Tongue (tissue), 2 donors: Measurements from ENCODE around the gene STARD4. TPM values are rescaled to one million over a fixed set of nuclear protein-coding genes. Genes with fewer than 3 reads are reported as not detected.

Experiments
- DNase-seq: peaks from one replicate; pipeline ENCODE4 v3.0.0-alpha.2; 2015
- total RNA-seq: library from RNA; depleted of rRNA; stranded (reverse); fragments of >200 nt; gene quantifications from one replicate; pipeline ENCODE4 v1.2.3, GENCODE V29; 2014

Gene STARD4, protein sequence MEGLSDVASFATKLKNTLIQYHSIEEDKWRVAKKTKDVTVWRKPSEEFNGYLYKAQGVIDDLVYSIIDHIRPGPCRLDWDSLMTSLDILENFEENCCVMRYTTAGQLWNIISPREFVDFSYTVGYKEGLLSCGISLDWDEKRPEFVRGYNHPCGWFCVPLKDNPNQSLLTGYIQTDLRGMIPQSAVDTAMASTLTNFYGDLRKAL
- 21.6 TPM for total RNA-seq

DNA sequence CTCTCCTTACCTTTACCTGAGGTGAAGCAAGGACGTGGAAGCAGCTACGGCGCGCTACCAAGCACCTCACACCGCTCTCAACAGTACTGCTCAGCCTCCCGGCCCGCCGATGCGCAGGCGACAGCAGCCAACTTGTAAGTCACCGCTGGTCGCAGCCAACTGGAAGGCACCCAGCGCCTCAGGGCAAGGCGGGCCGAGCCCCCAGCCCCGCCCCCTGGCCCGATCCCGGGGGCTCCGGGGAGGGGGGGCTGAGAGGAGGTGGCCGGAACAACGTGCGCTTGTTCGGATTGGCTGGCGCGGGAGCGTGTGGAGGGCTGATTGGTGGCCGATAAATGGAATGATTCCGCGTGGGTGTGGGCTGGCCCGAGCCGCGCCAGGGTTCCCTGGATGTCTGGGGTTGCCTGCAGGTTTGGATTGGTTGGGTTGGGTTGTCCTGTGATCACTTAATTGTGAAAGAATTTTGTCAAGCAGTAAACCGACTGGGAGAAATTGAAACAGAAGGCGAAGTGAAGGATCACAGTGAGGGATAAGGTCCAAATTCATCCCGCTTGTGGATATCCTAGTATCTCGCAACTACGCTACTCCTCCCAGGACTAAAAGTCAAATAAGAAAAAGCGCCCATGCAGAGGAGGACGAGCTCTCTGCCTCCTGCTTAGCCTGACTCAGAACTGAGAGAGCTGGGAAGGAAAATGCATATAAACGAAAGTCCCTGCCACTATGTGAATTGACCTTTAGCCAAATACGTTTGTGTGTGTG lies at the start of gene STARD4:
TSS of gene STARD4 (minus strand) at position 161 of the 756 bp plus-strand sequence. CDS start 5,102 bp downstream, outside the sequence.
- DNase-seq = peak; percentile 98

DNA sequence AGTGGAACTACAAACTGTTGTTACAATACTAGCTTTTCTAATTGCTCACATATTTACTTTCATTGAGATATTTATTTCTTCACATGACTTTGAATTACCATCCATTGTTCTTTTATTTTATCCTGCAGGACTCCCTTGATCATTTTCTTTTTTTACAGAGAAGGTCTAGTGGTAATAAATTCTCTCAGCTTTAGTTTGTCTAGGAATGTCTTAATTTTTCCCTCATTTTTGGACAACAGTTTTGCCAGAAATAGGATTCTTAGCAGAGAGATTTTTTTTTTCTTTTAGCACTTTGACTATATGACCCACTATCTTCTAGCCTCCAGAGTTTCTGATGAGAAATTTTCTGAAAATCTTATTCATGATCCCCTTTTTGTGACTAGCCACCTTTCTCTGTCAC lies 47.3 kb upstream of the STARD4 start:
- DNase-seq = no peak

DNA sequence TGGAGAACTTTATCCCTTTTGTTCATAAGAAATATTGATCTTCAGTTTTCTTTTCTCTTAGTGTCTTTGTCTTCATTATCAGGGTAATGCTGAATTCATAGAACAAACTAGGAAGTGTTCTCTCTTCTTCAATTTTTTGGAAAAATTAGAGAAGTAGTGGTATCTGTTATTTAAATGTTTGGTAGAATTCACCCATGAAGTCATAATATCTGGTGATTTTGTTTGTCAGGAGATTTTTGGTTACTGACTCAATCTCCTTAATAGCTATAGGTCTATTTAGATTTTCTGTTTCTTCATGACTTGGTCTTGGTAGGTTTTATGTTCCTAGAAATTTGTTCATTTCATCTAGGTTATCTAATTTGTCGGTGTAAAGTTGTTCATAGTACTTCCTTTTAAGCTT lies 45.4 kb upstream of the STARD4 start:
- no peak for DNase-seq

DNA sequence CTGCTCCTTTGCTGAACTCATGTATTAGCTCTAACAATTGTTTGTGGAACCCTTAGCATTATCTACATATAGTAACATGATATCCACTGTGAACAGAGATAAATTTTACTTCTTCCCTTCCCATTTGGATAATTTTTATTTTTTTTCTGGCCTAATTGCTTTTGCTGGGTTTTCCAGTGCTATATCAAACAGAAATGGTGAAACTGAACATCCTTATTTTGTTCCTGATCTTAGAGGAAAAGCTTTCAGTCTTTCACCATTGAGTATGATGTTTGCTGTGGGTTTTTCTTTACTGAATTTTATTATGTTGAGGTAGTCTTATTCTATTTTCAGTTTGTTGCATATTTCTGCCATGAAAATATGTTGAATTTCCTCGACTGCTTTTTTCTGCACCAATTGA lies 44.8 kb upstream of the STARD4 start:
- no peak for DNase-seq

DNA sequence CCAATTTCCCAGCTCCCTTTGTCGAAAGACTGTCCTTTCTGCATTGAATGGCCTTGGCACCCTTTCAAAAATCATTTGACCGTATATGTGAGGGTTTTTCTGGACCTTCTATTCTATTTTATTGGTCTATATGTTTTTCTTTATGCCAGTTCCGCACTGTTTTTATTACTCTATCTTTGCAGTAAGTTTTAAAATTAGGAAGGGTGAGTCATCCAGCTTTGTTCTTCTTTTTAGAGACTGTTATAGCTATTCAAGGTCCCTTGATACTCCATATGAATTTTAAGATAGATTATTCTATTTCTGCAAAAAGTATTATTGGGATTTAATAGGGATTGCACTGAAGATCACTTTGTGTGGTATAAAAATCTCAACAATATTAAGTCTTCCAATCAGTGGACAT lies 44.2 kb upstream of the STARD4 start:
- DNase-seq = no peak

DNA sequence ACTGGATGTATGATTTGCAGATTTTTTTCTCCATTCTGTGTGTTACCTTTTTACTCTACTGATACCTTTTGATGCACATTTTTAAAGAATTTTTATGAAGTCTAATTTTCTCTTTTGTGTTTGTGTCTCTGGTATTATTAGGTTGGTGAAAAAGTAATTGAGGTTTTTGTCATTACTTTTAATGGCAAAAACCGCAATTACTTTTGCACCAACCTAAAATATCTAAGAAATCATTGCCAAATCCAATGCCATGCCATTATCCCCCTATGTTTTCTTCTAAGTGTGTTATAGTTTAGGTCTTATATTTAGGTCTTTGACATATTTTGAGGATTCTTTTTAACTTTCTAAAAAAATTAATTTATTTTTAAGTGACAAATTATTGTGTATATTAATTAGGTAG lies 43.4 kb upstream of the STARD4 start:
- no peak for DNase-seq

DNA sequence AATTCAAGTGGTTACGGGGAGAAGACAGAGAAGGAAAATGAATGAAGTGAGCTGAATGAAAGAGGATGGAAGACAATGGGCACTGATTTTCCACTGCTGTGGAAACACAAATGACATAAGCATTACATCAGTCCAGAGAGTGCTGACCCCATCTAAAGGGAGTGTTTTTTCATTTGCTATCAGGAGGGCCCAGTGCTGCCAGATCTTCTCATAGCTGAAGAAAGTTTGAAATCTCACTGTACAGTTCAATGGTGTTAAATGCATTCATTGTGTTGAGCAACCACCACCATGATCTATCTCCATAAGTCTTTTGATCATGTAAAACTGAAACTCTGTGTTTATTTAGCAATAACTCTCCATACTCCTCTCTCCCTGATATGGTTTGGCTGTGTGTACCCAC lies 41.5 kb upstream of the STARD4 start:
- DNase-seq = no peak

DNA sequence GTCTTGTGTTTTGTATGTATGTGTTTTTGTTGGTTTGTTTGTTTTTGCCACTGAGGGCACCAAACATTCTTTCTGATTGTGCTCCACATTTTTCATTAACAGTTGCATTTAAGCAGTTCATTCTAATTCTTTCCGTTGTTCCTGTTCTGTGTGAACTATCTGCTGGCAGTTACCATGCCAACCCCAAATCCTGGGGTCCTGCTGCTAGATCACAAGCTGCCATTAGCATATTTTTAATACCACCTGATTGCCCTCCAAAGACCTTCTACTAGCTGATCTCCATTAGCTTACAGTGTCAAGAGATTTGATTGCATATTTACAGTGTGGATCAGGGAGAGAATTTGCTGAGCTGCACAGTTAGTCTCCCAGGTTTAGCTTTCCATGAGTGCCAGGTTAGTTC lies 40.6 kb upstream of the STARD4 start:
- DNase-seq = no peak

DNA sequence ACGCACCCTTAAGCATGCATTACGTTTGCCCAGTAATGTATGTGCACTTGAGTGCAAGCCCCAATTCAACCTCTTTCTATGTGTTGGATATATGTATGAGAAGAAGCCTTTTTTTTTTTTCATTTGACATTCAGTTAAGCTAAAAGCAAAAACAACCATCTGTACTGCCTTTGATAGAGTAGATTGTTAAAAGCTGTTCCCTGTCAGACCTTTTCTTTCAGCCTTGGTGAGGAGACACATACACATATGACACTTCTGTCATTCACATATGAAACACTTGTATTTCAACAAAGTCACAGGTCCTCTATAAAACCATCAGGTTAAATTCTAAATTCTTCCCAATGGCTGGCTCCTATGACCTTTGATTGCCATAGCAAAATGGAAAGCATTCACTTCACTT lies 40.2 kb upstream of the STARD4 start:
- DNase-seq = no peak

DNA sequence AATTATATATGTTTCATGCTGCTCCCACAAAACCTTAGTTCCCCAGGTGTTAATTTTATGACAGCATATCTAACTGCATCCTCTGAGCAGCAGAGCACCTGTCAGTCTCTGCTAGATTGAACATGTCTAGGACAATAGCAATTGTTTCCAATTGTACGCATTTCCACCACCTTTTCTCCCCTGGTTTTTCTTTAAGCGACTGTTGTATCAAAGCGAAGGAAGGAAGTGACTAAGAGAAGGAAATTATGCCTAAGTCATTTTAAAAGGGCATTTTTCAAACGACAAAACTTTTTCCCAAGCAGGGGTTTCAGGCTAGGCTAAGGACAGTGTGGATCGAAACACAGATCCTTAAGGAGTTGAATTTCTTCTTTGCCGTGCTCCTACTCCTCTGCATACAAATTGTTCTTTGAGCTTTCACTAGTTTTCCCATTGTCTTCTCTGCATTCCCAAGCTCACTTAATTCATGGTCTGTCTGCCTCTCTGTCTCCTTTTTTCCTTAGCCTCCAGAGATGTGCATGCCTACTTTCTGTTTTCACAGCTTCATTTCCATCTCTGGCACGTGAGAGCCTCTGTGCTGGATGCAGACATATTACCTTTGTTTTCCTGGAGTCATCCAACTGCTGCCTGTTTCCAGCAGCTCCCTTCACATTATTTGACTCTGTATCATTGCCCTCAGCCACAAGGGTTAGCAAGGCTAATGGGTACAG lies 39.4 kb upstream of the STARD4 start:
- DNase-seq = no peak

DNA sequence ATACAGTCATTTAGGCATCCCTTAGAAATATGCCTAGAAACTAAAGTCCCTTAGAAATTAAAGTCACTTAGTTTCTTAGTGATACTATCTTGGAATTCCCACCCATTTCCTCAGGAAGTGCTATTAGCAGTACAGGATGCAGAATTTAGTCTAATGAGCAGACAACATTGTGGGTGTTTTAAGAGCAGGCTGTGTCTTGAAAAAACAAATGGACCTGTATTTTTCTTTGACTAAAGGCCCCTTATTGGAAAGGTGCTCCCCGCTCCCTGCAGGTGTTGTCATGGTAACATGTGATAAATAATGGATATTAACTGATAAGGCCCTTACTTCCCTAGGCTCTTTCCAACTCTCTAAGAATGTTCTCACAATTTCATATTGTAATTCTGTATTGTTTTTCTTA lies 38.8 kb upstream of the STARD4 start:
- no peak for DNase-seq

DNA sequence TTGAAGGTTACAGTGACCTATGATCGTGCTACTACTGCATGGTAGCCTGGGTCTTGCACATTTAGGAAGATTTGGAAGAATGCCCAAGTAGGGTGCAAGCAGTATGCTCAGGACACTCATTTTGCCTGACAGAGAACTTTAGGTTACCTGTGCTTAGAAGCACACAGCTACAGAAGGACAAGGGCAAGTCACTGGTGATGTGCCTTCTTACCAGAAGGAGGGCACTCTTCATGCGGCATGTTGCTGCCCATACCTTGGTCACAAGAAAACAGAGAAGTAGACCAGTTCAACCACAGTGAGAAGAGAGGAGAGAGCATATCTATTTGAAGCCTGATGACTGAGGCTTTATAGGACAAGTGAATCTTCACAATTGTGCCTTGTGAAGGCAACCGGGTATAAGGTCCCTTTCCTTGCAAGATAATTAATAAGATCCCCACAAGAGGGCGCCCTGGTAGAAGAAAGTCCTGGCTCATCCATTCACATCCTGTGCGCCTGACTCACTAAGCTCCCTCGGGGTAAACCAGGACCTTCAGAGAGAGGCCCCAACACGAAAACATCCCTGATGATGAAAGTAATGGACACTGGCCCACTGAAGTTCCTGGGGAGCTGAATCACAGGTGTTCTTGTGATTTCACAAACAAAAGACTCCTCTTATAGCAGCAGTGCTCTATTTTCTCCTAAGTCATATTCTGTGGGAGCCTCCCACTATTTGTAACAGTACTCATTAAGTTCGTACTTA lies 38.1 kb upstream of the STARD4 start:
- peak; percentile 96 for DNase-seq

DNA sequence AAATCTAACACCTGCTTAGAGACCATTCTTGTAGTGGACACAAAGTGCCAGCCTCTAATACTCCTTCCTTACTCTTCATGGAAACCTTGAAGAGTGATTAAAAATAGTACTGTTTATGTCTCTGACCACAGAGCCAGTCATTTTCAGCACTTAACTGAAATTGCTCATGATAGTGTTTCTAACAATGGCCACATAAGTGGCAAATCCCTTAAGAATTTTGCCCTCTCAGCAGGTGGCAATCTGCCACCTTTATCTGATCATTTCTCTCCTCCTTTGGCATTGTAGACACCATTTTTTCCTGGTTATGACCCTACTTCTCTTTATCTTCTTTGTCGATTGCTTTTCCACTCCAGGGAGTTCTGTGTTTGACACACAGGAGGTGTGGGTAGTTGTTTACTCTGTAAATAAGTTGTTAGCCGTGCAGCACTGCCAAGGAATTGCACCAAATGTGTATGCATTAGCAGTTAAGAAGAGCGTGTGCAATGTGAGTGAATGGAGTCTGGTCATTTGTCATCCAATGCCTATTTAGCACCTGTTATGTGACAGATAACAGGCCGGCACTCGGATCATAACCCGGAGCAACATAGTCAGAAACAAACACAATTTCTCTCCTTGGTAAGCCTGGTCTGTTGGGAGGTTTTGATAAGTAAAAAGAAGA lies 36.8 kb upstream of the STARD4 start:
- peak; percentile 8 for DNase-seq

DNA sequence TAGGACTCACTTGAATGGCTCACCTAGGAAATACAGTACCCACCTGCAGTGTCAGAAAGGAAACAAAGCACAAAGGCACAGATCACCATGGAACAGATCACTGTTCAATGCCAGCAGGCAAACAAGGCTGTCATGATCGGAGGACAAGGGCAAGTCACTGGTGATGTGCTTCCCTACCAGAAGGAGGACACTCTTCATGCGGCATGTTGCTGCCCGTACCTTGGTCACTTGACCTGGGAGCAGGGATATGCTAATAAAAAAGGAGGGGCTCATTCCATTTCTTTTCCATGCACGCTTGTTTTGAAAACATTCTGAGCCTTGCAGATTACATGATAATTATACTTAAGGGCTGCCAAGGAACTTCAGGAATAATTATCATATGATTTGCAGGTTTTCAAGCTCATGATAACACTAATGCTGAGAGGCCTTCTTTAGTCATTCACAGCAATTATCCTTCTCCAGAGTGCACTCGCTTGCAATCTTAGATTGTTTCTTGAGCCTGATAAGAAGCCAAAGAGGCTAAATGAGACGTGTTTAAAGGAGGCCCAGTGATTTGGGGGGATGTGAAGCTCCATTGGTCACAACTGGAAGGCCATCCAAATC lies 36.1 kb upstream of the STARD4 start:
- DNase-seq = no peak

DNA sequence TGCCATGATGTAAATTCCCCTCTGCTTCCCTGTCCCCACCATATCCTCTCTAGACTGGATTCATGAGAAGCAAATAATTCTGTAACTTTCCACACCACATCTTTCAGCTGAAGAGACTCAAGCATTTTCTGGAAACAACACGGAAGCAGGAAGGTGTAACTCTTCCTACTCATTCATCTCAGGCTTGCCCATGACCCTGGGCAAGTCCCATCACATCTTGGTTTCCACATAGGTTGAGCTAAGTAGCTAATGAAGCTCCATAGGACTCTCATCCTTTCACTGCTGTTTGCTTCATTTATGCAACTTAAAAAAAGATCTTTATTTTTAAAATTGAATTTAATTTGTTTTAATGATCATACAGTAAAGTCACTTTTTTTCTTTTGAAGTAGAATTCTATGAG lies 32.7 kb upstream of the STARD4 start:
- DNase-seq = no peak

DNA sequence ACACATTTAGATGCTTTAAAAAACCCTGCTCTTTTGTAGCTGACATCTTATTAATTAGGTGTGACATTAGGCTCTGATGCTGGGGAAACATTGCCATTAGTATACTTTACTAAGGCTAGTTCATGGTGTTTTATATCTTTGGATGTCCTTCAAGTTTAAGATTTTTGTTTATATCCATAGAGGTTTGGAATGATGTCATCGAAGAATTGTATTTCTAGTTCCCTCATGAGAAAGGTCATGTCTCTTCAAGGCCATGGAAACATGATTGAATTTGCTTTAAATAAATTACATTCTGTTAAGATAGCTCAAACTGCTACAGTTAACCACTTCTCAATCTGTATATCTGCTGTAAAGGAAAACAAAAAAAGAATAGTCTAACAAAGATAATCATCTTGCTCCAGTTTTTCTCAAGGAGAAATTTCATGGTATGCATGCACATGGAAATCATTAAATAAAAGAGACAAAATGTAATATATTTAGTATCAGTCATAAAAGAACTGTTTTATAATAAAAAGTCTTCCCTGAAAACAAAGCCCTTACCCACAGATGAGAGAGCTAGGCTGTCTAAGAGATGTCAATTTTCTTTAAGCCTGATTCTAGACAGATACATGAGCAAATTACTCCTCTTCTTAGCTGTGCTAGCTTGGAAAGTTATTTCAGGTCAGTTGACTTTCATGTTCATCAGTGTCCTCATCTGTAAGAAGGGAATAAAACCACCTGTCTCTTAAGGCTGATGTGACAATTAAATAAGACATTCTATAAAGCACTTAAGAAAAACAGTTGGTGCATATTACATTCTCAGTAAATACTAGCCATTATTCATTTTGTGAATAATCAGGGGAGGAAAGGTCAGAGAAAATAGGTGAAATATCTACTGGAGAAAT lies 25.0 kb upstream of the STARD4 start:
- DNase-seq = peak; percentile 56

DNA sequence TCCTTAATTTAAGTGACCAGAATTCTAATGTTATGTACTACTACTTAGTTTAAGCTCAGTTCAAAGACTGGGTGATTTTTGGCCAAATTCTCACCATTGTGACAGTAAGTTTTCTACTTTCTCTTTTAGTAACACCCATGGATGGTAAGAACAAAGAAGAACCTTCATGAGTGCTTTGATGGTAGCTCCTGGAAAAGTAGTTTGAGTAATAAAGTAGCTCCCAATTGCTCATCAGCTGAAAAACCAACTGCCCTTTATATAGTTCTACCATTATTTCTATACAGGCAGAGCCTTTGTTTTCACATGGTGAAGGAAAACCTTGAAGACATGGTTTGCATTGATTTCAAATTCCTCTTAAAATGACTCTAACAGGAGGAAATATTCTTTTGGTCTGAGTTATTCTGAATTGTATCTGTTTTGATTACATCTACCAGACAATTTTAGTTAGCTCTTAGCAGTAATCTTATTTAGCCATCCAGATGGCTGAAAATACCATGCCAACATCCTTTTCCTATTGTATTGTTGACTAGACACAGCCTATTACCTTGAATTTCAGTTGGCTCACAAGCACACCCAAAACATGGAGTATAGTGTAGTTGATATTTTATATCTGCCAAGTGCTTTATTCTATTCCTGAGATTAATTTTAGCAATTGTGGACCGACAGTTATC lies 23.7 kb upstream of the STARD4 start:
- peak; percentile 10 for DNase-seq

DNA sequence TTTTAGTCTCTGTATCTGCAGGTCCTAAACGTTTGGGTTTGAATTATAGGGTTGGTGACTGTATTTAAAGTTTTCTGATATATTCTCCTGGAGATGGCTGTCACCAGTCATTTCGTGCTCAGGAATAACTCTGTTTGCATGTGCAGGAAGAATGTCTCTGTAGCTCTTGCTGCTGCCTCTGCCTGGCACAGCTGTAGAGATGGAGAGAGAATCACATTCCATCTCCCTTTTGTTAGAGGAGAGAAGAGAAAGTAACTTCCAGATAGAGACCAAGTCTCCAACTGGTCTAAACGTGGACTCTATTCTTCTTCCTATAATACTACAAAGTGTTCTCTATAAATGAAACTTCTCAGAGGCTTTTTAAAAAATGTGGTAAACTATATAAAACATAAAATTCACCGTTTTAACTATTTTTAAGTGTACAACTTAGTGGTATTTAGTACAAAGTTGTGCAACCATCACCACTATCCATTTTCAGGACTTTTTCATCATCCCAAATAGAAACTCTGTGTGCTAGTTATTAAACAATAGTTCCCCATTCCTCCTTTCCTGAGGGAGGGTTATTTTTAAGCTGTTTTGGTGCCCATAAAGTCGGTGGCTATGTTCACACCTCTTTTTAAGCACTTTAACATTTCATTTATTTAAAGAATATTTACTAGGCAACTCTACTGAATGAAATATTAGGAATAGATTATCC lies 20.7 kb upstream of the STARD4 start:
- no peak for DNase-seq

DNA sequence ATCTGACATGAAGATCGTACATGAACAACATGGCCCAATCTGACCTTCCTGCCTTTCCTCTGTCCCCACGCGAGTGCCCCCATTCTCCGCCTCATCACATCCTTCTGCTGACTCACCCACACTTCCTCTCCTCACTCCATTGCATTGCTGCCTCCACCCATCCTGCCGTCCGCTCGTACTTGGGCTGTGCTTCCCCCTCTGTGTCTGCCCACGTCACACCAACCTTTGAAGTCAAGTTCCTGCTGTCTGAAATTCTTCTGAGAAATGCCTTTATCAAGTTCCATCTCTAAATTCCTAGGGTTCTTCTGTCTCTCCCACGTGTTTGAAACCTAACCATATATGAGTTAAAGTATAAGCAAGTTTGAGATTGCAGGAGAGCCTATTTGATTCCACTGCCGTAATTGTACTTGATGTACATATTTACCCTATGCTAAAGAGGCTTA lies 18.0 kb upstream of the STARD4 start:
- peak; percentile 10 for DNase-seq
